Panc1 (cell line): ENCODE data around the gene CENPB. TPM values are rescaled to one million over a fixed set of nuclear protein-coding genes. Genes with fewer than 3 reads are reported as not detected.

Experiments used
- ATAC-seq: fragments of 200-7000 bp; cut with Tn5 transposase; 2 replicates; pipeline ENCODE4 v1.9.1; 2020; ENCODE audit warnings: mild to moderate bottlenecking, moderate library complexity
- BruUV-seq: library from RNA; stranded (reverse); fragments of 400-500 nt; replicated peaks from 2 replicates; lab custom pipeline; 2021; lab: Mats Ljungman, UMichigan
- CTCF ChIA-PET: fragments of 300-600 bp; sonication (Branson Sonifier 250); formaldehyde crosslinking; loops from one replicate; lab custom pipeline; 2022; ENCODE audit warnings: antibody characterized with exemption; lab: Charles Lee
- POLR2A ChIA-PET: fragments of 300-600 bp; sonication (Branson Sonifier 250); formaldehyde crosslinking; loops from one replicate; lab custom pipeline; 2022; ENCODE audit warnings: antibody characterized with exemption; lab: Charles Lee
- DNase-seq: peaks from one replicate; pipeline ENCODE4 v3.0.0-alpha.2; 2010; ENCODE audit warnings: low read depth, low spot score
- H3K27ac ChIP-seq: 2 replicates; pipeline ENCODE4 v1.5.1; 2011; ENCODE audit warnings: mild to moderate bottlenecking, low read length, inconsistent platforms
- H3K27me3 ChIP-seq: fragments of 200-500 bp; sonication (Bioruptor generic); 2 replicates; pipeline ENCODE4 v1.6.0; 2014; ENCODE audit warnings: low read length, inconsistent platforms; ENCODE audit not compliant: control insufficient read depth, insufficient read depth
- H3K36me3 ChIP-seq: fragments of 200-500 bp; sonication (Bioruptor generic); 2 replicates; pipeline ENCODE4 v1.5.1; 2014; ENCODE audit warnings: inconsistent platforms, mild to moderate bottlenecking, low read length, moderate library complexity; ENCODE audit not compliant: control insufficient read depth, insufficient read depth
- H3K4me1 ChIP-seq: 2 replicates; pipeline ENCODE4 v1.5.1; 2011; ENCODE audit warnings: inconsistent platforms, mild to moderate bottlenecking, low read length, moderate library complexity; ENCODE audit not compliant: control insufficient read depth, insufficient read depth
- H3K4me3 ChIP-seq, 2 experiments: 2 replicates each; pipeline ENCODE4 v1.5.1; 2011 to 2012; ENCODE audit warnings: low read depth in 2 of 2, low read length in 2 of 2, mild to moderate bottlenecking in 2 of 2, inconsistent platforms in 1 of 2, moderate library complexity in 1 of 2
- H3K9me3 ChIP-seq: fragments of 200-500 bp; sonication (Bioruptor generic); 2 replicates; pipeline ENCODE4 v1.5.1; 2014; ENCODE audit warnings: low read depth, mild to moderate bottlenecking, inconsistent platforms, low read length, moderate library complexity; ENCODE audit not compliant: control insufficient read depth, insufficient read depth
- POLR2AphosphoS5 ChIP-seq: IDR thresholded peaks from 2 replicates; pipeline ENCODE4 v1.6.1; 2012; ENCODE audit warnings: mild to moderate bottlenecking, low read depth, low read length, moderate library complexity
- SIN3A ChIP-seq: IDR thresholded peaks from 2 replicates; pipeline ENCODE4 v1.6.1; 2012; ENCODE audit warnings: low read depth, mild to moderate bottlenecking, low read length, moderate library complexity, borderline replicate concordance; ENCODE audit not compliant: insufficient read depth
- TCF7L2 ChIP-seq: IDR thresholded peaks from 2 replicates; pipeline ENCODE4 v1.6.1; 2011; ENCODE audit warnings: mild to moderate bottlenecking, low read depth, low read length, inconsistent platforms
- in situ Hi-C: cut with HindIII; loops from 2 replicates; pipeline ENCODE4 v1.10.0; 2016; ENCODE audit warnings: low sequenced_read_pairs, low pct_unique_long_range_greater_than_20kb
- intact Hi-C: fragments of 100-400 bp; cut with micrococcal nuclease; formaldehyde crosslinking; loops from one replicate; pipeline ENCODE4 v1.10.0; 2022; ENCODE audit not compliant: unreplicated experiment
- total RNA-seq: library from RNA; stranded (reverse); gene quantifications from one replicate; pipeline ENCODE4 v1.2.1, GENCODE V29; 2021; ENCODE audit not compliant: unreplicated experiment
- TF ChIP-seq, protein P1 (sequence below), 2 experiments: IDR thresholded peaks; 2 replicates each; pipeline ENCODE4 v1.6.1; 2011 to 2012; ENCODE audit warnings: low read depth in 2 of 2, control low read depth in 1 of 2, low read length in 1 of 2, mild to moderate bottlenecking in 1 of 2, moderate library complexity in 1 of 2; ENCODE audit not compliant: insufficient read depth in 1 of 2
- TF ChIP-seq, protein P2 (sequence below): fragments of 450-650 bp; IDR thresholded peaks from 2 replicates; pipeline ENCODE4 v1.5.1; 2017; ENCODE audit warnings: mild to moderate bottlenecking

The CENPB gene
- total RNA-seq, 1 experiment from 2014 or later: 154 TPM

DNA sequence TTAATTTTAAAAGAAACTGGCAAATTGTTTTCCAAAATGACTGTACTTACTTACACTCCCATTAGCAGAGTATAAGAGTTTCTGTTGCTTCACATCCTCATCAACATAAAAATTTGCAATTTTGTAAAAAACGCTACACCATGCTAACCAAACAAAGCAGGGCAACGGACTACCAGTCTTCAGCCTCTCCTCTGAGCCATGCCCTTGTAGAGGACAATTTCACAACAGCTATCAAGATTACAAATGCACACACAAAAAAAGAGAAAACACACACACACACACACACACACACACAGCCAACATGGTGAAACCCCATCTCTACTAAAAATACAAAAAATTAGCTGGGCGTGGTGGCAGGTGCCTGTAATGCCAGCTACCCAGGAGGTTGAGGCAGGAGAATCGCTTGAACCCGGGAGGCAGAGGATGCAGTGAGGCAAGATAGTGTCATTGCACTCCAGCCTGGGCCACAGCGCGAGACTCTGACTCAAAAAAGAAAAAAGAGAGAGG lies 14.9 kb downstream of the CENPB start:
- Histone ChIP-seq H3K4me3 (no peak overlapping the region), H3K9me3 (no peaks in the 10 kb centered on the region), H3K4me1 (peaks cover 11% of the 10 kb centered on the region), H3K27me3 (no peaks in the 10 kb centered on the region), H3K27ac (no peak overlapping the region), H3K36me3 (no peaks in the 10 kb centered on the region; the same call in 1 of the 2 replicates)
- CTCF ChIA-PET: interaction anchor here (0.6 kb wide), 1 partner anchor 79 kb away, joined by 3 read pairs; no protein-coding TSS in a partner anchor
- in situ Hi-C loops (no loop called here), intact Hi-C loops (no loop called here)
- no peak for ATAC-seq
- TF ChIP-seq SIN3A (no peak), TCF7L2 (no peak), POLR2AphosphoS5 (no peak)
- TF ChIP-seq, protein P1, sequence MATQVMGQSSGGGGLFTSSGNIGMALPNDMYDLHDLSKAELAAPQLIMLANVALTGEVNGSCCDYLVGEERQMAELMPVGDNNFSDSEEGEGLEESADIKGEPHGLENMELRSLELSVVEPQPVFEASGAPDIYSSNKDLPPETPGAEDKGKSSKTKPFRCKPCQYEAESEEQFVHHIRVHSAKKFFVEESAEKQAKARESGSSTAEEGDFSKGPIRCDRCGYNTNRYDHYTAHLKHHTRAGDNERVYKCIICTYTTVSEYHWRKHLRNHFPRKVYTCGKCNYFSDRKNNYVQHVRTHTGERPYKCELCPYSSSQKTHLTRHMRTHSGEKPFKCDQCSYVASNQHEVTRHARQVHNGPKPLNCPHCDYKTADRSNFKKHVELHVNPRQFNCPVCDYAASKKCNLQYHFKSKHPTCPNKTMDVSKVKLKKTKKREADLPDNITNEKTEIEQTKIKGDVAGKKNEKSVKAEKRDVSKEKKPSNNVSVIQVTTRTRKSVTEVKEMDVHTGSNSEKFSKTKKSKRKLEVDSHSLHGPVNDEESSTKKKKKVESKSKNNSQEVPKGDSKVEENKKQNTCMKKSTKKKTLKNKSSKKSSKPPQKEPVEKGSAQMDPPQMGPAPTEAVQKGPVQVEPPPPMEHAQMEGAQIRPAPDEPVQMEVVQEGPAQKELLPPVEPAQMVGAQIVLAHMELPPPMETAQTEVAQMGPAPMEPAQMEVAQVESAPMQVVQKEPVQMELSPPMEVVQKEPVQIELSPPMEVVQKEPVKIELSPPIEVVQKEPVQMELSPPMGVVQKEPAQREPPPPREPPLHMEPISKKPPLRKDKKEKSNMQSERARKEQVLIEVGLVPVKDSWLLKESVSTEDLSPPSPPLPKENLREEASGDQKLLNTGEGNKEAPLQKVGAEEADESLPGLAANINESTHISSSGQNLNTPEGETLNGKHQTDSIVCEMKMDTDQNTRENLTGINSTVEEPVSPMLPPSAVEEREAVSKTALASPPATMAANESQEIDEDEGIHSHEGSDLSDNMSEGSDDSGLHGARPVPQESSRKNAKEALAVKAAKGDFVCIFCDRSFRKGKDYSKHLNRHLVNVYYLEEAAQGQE (IDR thresholded peaks at IDR 0.05; ENCODE audit: insufficient read depth in 1 of 2, low read depth in 2 of 2, low read length in 1 of 2): no peak
- TF ChIP-seq, protein P2, sequence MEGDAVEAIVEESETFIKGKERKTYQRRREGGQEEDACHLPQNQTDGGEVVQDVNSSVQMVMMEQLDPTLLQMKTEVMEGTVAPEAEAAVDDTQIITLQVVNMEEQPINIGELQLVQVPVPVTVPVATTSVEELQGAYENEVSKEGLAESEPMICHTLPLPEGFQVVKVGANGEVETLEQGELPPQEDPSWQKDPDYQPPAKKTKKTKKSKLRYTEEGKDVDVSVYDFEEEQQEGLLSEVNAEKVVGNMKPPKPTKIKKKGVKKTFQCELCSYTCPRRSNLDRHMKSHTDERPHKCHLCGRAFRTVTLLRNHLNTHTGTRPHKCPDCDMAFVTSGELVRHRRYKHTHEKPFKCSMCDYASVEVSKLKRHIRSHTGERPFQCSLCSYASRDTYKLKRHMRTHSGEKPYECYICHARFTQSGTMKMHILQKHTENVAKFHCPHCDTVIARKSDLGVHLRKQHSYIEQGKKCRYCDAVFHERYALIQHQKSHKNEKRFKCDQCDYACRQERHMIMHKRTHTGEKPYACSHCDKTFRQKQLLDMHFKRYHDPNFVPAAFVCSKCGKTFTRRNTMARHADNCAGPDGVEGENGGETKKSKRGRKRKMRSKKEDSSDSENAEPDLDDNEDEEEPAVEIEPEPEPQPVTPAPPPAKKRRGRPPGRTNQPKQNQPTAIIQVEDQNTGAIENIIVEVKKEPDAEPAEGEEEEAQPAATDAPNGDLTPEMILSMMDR: no peak
- DNase-seq: no peak
- POLR2A ChIA-PET: interaction anchor here (1.0 kb wide), 1 partner anchor 78 kb away, joined by 3 read pairs; no protein-coding TSS in a partner anchor
- no TSS peak for BruUV-seq

DNA sequence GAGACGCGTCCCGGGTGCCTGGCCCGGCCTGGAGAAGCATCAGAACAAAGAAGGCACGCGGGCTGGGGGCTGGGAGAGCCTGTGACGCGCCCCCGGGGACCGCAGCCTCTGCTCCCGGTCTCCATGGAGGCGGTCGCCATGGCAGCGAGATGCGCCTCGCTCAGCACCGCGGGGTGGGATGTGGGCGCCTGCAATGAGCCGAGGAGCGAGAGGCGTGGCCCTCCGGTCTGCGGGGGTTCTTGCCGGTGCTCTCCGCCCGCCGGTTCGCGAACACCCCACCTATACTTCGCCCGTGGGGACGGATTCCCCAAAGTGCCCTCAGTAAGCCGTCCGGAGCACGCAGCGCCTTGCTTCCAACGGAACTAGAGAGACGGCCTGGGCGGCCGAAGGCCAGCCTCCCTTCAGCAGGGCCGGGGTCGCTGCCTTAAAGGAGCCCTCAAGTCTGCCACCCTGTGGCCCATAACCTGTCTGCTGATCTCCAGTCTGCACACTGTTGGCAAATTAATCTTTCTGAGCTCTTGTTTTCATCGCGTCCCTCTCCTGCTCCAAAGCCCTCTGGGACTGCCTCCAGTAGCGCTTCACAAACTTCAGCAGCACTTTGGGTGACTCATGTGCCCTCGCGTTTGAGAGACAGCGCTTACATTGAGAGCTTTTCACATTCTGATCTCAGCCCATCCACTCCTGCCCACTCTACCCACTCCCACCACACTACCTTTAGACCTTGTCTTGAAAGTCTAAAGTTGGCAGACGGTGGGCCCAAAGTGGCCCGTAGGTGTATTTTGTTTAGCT lies 18.0 kb downstream of the CENPB start:
- peak; percentile 73 for ATAC-seq

More for the DNA sequence above, 18.0 kb downstream of the CENPB start:
- Histone ChIP-seq H3K36me3 (no peaks in the 10 kb centered on the region; the same call in 1 of the 2 replicates), H3K9me3 (no peaks in the 10 kb centered on the region), H3K4me3 (peak overlapping the region; percentile 86 to 89), H3K27me3 (no peaks in the 10 kb centered on the region), H3K27ac (peak overlapping the region; percentile 90), H3K4me1 (peaks cover 19% of the 10 kb centered on the region)
- TF ChIP-seq, protein P2: peak; percentile 78; the same call in 1 of the 2 replicates
- TF ChIP-seq, protein P1 (IDR thresholded peaks at IDR 0.05; ENCODE audit: insufficient read depth in 1 of 2, low read depth in 2 of 2, low read length in 1 of 2): no peak
- TF ChIP-seq SIN3A: no peak
- in situ Hi-C loops (no loop called here), intact Hi-C loops (loop anchor here (5.0 kb wide), 1 partner anchor 91 kb away; no protein-coding TSS in a partner anchor)
- peak; percentile 58 for DNase-seq
- POLR2A ChIA-PET: interaction anchor here (0.5 to 1.0 kb wide), 3 partner anchors 14 to 92 kb away, joined by 3 read pairs; no protein-coding TSS in a partner anchor
- TSS peak; percentile 67 for BruUV-seq
- CTCF ChIA-PET: interaction anchor here (1.0 to 2.1 kb wide), 7 partner anchors 10 to 91 kb away, joined by 3 to 10 read pairs (median 5); no protein-coding TSS in a partner anchor
